ENCODE data around the gene BTNL9. TPM values are rescaled to one million over a fixed set of nuclear protein-coding genes. Genes with fewer than 3 reads are reported as not detected.

Gene BTNL9
- total and polyA plus RNA-seq, 2 of the 13 experiments (the other 11 are each of a cell fraction or from before 2014, with no cell fraction given) = 0.13 TPM; not detected in 1

- TF ChIP-seq NR2F2 (IDR thresholded peaks at IDR 0.05; ENCODE audit: borderline replicate concordance, low read depth) (no peak), SKI (IDR thresholded peaks at IDR 0.05; ENCODE audit: partially characterized antibody) (no peak), SMAD1 (CRISPR knock-in tag; IDR thresholded peaks at IDR 0.05; ENCODE audit: borderline replicate concordance, low read depth) (no peak), GLI4 (CRISPR knock-in tag; IDR thresholded peaks at IDR 0.05; ENCODE audit: borderline replicate concordance) (no peak), MYC (CRISPR knock-in tag; IDR thresholded peaks at IDR 0.05; ENCODE audit: borderline replicate concordance) (no peak), NCOA5 (CRISPR knock-in tag; IDR thresholded peaks at IDR 0.05) (no peak)
Measured at GRCh38 chr5:181098762-181099601, 58.9 kb downstream of the BTNL9 start (continued).

- no TSS peak for BruUV-seq (replicated peaks)
- Histone ChIP-seq H3K36me3 (replicated peaks in 1 of 2; ENCODE audit: control insufficient read depth in 1 of 2, insufficient read depth in 2 of 2, low read length in 2 of 2) (no peaks in the 10 kb centered on the region), H2AFZ (ENCODE audit: low read length) (no peak overlapping the region), H4K20me1 (ENCODE audit: insufficient read depth, low read length) (no peaks in the 10 kb centered on the region), H3K4me3 (replicated peaks in 1 of 3; ENCODE audit: insufficient read depth in 1 of 3, low read depth in 2 of 3, low read length in 3 of 3) (no peak overlapping the region), H3K4me2 (ENCODE audit: low read depth, low read length) (no peak overlapping the region), H3K79me2 (ENCODE audit: insufficient read depth, low read length) (no peaks in the 10 kb centered on the region), H3K9me3 (ENCODE audit: low read length) (no peaks in the 10 kb centered on the region), H3K27ac (ENCODE audit: extremely low read length, insufficient read depth, low read length) (no peak overlapping the region), H3K27me3 (ENCODE audit: control insufficient read depth in 1 of 2, insufficient read depth in 2 of 2, low read length in 2 of 2) (peaks cover 2 to 18% of the 10 kb centered on the region in 2 experiments; a peak in 3 of 5 replicates), H3K9ac (ENCODE audit: insufficient read depth, low read depth, low read length) (no peak overlapping the region), H3K4me1 (ENCODE audit: insufficient read depth, low read length) (no peaks in the 10 kb centered on the region)
- 19% methylated on average over 5 of the region's 11 CpGs for WGBS (ENCODE audit: low lambda C conversion rate)
- CTCF ChIA-PET (ENCODE audit: low intra/inter-chr PET ratio, low total read pairs) = no interaction called here
- no peak; the same call in 1 of the 3 replicates for ATAC-seq
- POLR2A ChIA-PET = no interaction called here
- no peak for FAIRE-seq
- no peak for DNase-seq (ENCODE audit: low spot score)
- intact Hi-C loops (cut with micrococcal nuclease; ENCODE audit: unreplicated experiment) = no loop called here
- in situ Hi-C loops (cut with HindIII; ENCODE audit: extremely low pct_ligation_motif_present, low pct_unique_long_range_greater_than_20kb) = no loop called here
- TF ChIP-seq ADNP (CRISPR knock-in tag; IDR thresholded peaks at IDR 0.05) (no peak), ZNF253 (CRISPR knock-in tag; IDR thresholded peaks at IDR 0.05; ENCODE audit: borderline replicate concordance) (no peak), SRSF1 (optimal IDR thresholded peaks at IDR 0.05; ENCODE audit: low read depth, low read length) (no peak), ZNF777 (CRISPR knock-in tag; IDR thresholded peaks at IDR 0.05) (no peak), SSRP1 (CRISPR knock-in tag; IDR thresholded peaks at IDR 0.05) (no peak), ZNF225 (CRISPR knock-in tag; IDR thresholded peaks at IDR 0.05) (no peak), ZNF205 (CRISPR knock-in tag; IDR thresholded peaks at IDR 0.05) (no peak), HCFC1 (IDR thresholded peaks at IDR 0.05; ENCODE audit: low read depth, low read length) (no peak), ZNF564 (CRISPR knock-in tag; IDR thresholded peaks at IDR 0.05) (no peak), E2F1 (CRISPR knock-in tag; IDR thresholded peaks at IDR 0.05) (no peak), MED13 (CRISPR knock-in tag; IDR thresholded peaks at IDR 0.05) (no peak), NFE2 (CRISPR knock-in tag; IDR thresholded peaks at IDR 0.05) (no peak)
- TF ChIP-seq, protein P1, sequence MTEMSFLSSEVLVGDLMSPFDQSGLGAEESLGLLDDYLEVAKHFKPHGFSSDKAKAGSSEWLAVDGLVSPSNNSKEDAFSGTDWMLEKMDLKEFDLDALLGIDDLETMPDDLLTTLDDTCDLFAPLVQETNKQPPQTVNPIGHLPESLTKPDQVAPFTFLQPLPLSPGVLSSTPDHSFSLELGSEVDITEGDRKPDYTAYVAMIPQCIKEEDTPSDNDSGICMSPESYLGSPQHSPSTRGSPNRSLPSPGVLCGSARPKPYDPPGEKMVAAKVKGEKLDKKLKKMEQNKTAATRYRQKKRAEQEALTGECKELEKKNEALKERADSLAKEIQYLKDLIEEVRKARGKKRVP (CRISPR knock-in tag; IDR thresholded peaks at IDR 0.05) = no peak
- TF ChIP-seq, protein P2, sequence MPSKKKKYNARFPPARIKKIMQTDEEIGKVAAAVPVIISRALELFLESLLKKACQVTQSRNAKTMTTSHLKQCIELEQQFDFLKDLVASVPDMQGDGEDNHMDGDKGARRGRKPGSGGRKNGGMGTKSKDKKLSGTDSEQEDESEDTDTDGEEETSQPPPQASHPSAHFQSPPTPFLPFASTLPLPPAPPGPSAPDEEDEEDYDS (CRISPR knock-in tag; IDR thresholded peaks at IDR 0.05) = no peak
- TF ChIP-seq, protein P3, sequence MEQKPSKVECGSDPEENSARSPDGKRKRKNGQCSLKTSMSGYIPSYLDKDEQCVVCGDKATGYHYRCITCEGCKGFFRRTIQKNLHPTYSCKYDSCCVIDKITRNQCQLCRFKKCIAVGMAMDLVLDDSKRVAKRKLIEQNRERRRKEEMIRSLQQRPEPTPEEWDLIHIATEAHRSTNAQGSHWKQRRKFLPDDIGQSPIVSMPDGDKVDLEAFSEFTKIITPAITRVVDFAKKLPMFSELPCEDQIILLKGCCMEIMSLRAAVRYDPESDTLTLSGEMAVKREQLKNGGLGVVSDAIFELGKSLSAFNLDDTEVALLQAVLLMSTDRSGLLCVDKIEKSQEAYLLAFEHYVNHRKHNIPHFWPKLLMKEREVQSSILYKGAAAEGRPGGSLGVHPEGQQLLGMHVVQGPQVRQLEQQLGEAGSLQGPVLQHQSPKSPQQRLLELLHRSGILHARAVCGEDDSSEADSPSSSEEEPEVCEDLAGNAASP (CRISPR knock-in tag; IDR thresholded peaks at IDR 0.05; ENCODE audit: borderline replicate concordance) = no peak
Measured at GRCh38 chr5:181099602-181100086, 59.6 kb downstream of the BTNL9 start.
